Measurements from ENCODE around the gene SIGLEC1. TPM values are rescaled to one million over a fixed set of nuclear protein-coding genes. Genes with fewer than 3 reads are reported as not detected.

Gene SIGLEC1
- total and polyA plus RNA-seq, 2 experiments from 2014 or later = not detected

DNA sequence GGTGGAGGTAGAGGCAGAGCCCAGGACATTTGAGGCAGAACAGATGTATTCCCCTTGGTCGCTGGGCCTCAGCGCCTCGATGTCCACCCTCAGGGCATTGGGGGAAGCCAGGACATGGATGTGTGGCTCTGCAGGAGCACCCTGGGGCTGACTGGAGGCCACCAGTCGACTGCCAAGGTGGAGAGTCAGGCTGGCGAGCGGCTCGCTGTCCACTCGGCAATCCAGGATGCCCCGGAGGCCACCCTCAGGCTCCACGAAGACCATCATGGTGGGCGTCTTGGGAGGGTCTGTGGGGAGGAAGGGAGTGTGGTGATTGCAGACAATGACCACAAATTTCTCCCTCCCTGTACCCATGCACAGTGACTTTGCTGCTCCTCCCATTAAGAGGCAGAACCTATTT is 22.4 kb downstream of the SIGLEC1 start (continued):
- TF ChIP-seq, protein P1, sequence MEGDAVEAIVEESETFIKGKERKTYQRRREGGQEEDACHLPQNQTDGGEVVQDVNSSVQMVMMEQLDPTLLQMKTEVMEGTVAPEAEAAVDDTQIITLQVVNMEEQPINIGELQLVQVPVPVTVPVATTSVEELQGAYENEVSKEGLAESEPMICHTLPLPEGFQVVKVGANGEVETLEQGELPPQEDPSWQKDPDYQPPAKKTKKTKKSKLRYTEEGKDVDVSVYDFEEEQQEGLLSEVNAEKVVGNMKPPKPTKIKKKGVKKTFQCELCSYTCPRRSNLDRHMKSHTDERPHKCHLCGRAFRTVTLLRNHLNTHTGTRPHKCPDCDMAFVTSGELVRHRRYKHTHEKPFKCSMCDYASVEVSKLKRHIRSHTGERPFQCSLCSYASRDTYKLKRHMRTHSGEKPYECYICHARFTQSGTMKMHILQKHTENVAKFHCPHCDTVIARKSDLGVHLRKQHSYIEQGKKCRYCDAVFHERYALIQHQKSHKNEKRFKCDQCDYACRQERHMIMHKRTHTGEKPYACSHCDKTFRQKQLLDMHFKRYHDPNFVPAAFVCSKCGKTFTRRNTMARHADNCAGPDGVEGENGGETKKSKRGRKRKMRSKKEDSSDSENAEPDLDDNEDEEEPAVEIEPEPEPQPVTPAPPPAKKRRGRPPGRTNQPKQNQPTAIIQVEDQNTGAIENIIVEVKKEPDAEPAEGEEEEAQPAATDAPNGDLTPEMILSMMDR (conservative IDR thresholded peaks at IDR 0.05; ENCODE audit: low read depth in 2 of 2) = no peak
- no peak for TF ChIP-seq ZNF331 (CRISPR knock-in tag; IDR thresholded peaks at IDR 0.05; ENCODE audit: low read depth)
- no peak for TF ChIP-seq EZH2 (IDR thresholded peaks at IDR 0.05; ENCODE audit: low read depth, unreplicated experiment)

DNA sequence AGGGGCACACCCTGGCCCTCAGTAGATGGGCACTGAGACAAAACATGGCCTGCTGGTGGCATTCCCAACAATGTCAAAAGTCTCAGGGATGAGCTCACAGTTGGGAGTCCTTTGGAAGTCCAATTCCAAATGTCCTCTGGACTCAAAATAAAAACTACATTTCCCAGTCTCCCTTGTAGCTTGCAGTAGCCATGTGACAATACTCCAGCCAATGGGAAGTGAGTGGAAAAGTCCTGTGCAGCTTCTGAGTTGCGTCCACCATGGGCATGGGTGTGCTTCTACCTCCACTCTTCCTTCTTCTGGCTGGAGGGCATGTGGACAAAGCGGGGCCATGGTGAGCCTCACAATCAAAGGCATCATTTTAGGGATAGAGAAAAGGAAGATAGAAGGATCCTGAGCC is 24.7 kb downstream of the SIGLEC1 start:
- no peaks in the 10 kb centered on the region for H3K9me3 Mint-ChIP-seq
- H3K4me2 ChIP-seq = no peak overlapping the region
- no peak overlapping the region for H3K27ac Mint-ChIP-seq
- no peaks in the 10 kb centered on the region; the same call in 2 of the 3 replicates for H3K36me3 Mint-ChIP-seq (ENCODE audit: low read depth)
- H4K20me1 ChIP-seq (replicated peaks; ENCODE audit: insufficient read depth) = no peaks in the 10 kb centered on the region
- no peak overlapping the region for H3K4me3 Mint-ChIP-seq
- H3K36me3 ChIP-seq (ENCODE audit: insufficient read depth) = no peaks in the 10 kb centered on the region
- H3K9me2 ChIP-seq (ENCODE audit: insufficient read depth) = 0 out of 2 replicates have a peak, but pooled peaks cover 3% of the 10 kb centered on the region
- no peak for TF ChIP-seq CREB1 (CRISPR knock-in tag; IDR thresholded peaks at IDR 0.05; ENCODE audit: low read depth)
- TF ChIP-seq, protein P2, sequence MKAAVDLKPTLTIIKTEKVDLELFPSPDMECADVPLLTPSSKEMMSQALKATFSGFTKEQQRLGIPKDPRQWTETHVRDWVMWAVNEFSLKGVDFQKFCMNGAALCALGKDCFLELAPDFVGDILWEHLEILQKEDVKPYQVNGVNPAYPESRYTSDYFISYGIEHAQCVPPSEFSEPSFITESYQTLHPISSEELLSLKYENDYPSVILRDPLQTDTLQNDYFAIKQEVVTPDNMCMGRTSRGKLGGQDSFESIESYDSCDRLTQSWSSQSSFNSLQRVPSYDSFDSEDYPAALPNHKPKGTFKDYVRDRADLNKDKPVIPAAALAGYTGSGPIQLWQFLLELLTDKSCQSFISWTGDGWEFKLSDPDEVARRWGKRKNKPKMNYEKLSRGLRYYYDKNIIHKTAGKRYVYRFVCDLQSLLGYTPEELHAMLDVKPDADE (IDR thresholded peaks at IDR 0.05) = peak; percentile 43; the same call in 1 of the 2 replicates
- TF ChIP-seq POLR2AphosphoS5 (IDR thresholded peaks at IDR 0.05; ENCODE audit: low read depth) = 0 out of 2 replicates have a peak, but pooled peaks have one; percentile 25
- 0 out of 2 replicates have a peak overlapping the region, but pooled peaks have one; percentile 21 for H2AFZ ChIP-seq
- no peaks in the 10 kb centered on the region for H3F3A ChIP-seq (replicated peaks; ENCODE audit: low read depth)
- H3K4me1 Mint-ChIP-seq = peaks cover 22% of the 10 kb centered on the region
- DNase-seq (ENCODE audit: low spot score) = peak; percentile 64
- peak; percentile 73 for ATAC-seq
- H3K27ac ChIP-seq (ENCODE audit: low read depth) = no peak overlapping the region
- H3K27me3 Mint-ChIP-seq (ENCODE audit: insufficient read depth, low read depth, poor library complexity) = peaks cover 21% of the 10 kb centered on the region
- H3K27me3 ChIP-seq (ENCODE audit: insufficient read depth) = peaks cover 12% of the 10 kb centered on the region
- peaks cover 25% of the 10 kb centered on the region for H3K4me1 ChIP-seq (ENCODE audit: insufficient read depth)
- no peaks in the 10 kb centered on the region for H3K79me2 ChIP-seq (replicated peaks; ENCODE audit: insufficient read depth)
- H3K4me3 ChIP-seq = no peak overlapping the region

DNA sequence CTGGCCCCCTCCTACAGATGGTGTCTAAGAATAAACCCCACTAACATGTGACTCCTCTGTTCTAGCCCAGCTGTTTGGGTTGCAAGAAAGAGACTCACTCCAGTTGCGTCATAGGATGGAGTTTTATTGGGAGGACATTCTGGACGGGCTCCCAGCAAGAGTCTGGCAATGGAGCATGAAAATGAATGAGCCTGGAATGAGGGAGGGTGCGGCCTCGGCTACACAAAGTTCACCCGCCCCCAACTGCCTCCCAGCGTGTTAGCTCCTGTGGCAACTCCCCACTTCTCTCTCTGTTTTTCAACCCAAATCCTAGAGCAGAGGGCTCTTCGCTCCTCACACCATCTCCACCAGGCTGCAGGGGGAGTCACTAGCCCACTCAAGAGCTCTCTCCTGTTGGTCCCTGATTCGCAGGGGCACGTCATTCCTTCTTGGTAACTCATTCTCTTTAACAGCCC is 25.5 kb downstream of the SIGLEC1 start:
- H3K4me3 Mint-ChIP-seq = no peak overlapping the region
- H3F3A ChIP-seq (replicated peaks; ENCODE audit: low read depth) = no peaks in the 10 kb centered on the region
- no peaks in the 10 kb centered on the region for H4K20me1 ChIP-seq (replicated peaks; ENCODE audit: insufficient read depth)
- no peaks in the 10 kb centered on the region; the same call in 2 of the 3 replicates for H3K36me3 Mint-ChIP-seq (ENCODE audit: low read depth)
- ATAC-seq = peak; percentile 16
- no peak for DNase-seq (ENCODE audit: low spot score)
- no peaks in the 10 kb centered on the region for H3K9me3 Mint-ChIP-seq
- no peak overlapping the region for H3K4me2 ChIP-seq
- H3K4me1 ChIP-seq (ENCODE audit: insufficient read depth) = peaks cover 25% of the 10 kb centered on the region
- no peak overlapping the region for H3K27ac ChIP-seq (ENCODE audit: low read depth)
- H2AFZ ChIP-seq = 0 out of 2 replicates have a peak overlapping the region, but pooled peaks have one; percentile 72
- peaks cover 26% of the 10 kb centered on the region for H3K27me3 Mint-ChIP-seq (ENCODE audit: insufficient read depth, low read depth, poor library complexity)
- H3K27ac Mint-ChIP-seq = no peak overlapping the region
- H3K36me3 ChIP-seq (ENCODE audit: insufficient read depth) = no peaks in the 10 kb centered on the region
- H3K79me2 ChIP-seq (replicated peaks; ENCODE audit: insufficient read depth) = no peaks in the 10 kb centered on the region
- 0 out of 2 replicates have a peak, but pooled peaks cover 3% of the 10 kb centered on the region for H3K9me2 ChIP-seq (ENCODE audit: insufficient read depth)
- peaks cover 18% of the 10 kb centered on the region for H3K27me3 ChIP-seq (ENCODE audit: insufficient read depth)
- peaks cover 24% of the 10 kb centered on the region for H3K4me1 Mint-ChIP-seq
- TF ChIP-seq, protein P1 (conservative IDR thresholded peaks at IDR 0.05; ENCODE audit: low read depth in 2 of 2) = peak in 1 of 2 experiments; percentile 53; a peak in 2 of 4 replicates
- TF ChIP-seq ZNF114 (CRISPR knock-in tag; IDR thresholded peaks at IDR 0.05) = no peak
- no peak overlapping the region for H3K4me3 ChIP-seq
